HG03460 (cell line): Measurements from ENCODE around the gene ALS2CL.

Source experiments
- ATAC-seq: cut with Tn5 transposase; IDR thresholded peaks from one replicate; pipeline ENCODE4 v1.9.1; 2021; ENCODE audit not compliant: unreplicated experiment

The ALS2CL gene

GRCh38 chr3:46716461-46717441 lies 23.3 kb upstream of the ALS2CL start:
- ATAC-seq: no peak

DNA sequence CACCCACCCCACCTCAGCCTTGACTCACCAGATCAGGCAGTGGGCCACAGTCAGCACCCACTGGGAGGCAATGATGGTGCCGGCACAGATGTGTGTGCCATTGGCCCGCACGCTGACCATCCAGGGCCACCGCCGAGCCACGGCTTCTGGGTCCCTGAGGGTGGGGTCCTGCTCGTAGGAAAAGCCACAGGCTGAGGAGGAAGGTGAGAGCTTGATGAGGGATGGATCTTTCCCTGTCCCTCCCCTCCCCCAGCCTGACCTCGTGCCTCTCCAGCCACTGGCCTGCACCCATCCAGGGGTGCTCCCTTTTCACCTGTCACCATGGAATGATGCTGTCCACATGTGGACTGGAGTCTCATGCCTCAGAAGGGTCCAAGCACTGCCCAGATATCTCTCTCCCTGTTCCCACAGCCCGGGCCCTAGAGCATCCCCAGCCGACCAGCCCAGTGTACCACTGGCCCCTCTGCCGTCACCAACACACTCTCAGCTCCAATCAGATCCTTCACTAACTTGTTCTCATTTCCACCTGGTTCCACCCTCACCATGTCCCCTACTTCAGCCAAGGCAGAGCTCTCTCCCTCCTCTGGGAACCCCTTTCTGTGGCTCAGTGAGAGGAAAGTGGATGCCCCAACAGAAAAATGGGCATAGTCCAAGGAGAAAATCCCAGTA lies 22.2 kb upstream of the ALS2CL start:
- no peak for ATAC-seq

- no peak for ATAC-seq
Observed at GRCh38 chr3:46714728-46715506, 21.4 kb upstream of the ALS2CL start.

- ATAC-seq: no peak
Observed at GRCh38 chr3:46713898-46714552, 20.5 kb upstream of the ALS2CL start.

DNA sequence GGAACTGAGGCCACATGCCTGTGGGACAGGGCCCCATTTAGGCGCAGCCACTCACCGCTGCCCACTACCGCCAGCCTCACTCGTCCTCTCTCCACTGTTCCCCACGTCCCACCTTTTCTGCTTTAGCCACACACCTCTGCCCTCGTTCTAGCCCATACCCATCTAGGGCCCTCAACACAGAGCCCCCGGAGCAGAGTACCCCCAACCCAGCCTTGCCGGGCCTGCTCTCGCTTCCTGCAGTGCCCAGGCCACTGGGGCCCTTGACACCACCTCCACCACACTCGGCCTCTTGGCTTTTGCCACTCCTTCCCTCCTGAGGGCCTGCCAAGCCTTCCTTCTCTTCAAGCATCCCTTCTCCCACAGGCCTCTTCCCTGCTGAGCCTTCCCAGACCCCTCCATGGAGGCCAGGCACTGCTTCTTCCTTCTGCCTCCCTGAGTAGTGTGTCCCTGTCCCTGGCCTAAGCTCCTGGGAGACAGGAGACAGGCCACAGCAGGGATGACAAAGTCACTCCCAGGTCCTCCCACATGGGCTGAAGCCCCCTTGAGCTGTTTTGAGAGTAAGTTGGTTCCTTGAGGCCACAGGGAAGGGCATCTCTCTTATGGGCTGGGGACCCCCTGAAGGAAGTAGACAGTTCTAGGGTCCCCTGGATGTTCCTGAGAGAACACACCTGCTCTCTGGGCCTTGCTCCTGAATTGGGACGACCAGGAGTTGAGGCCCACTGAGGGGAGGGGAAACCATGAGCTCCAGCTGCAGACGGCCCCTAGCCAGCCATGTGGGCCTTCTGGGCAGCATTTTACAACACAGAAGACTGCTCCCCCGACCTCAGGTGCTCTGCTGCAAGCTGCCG lies 19.8 kb upstream of the ALS2CL start:
- ATAC-seq: no peak

DNA sequence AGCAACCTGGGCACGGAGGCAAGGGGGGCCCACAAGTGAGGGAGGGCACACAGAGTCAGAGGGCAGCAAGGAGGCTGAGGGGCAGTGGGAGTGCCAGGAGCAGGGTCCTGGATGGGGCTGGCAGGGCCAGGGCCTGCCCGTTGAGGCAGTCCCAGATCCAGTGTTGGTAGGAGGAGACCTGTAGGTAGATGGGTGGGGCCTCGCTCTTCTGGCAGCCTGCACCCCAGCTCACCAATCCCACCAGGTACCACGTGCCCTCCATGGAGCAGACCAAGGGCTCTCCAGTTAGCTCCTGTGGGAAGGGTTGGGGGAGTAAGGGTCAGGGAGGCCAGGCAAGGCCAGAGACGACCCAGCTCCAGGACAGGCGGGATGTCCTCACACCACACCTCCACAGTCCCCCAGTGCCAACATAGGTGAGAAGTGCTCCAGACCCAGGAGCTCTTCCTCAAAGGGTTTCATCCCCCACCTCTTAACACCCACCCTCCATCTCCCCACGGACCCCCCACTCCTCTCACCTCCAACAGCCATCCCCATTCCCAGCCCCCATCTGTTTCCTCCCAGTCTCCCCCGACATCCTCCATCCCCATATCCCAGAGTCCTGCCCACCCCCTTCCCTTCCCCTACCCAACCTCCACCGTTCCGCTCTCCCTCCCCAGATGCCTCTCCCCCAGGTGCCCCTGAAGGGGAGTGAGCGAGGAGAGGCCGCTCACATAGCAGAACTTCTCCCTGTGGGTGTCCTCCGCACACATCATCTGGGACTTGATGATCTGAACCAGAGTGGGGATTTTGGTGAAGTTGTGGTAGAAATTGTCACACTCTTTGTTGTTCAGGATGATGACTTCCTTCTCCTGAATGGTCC lies 18.9 kb upstream of the ALS2CL start:
- no peak for ATAC-seq

- ATAC-seq: no peak
Observed at GRCh38 chr3:46711760-46712159, 18.3 kb upstream of the ALS2CL start.

GRCh38 chr3:46711305-46711704 lies 17.8 kb upstream of the ALS2CL start:
- ATAC-seq: no peak

- ATAC-seq: no peak
Observed at GRCh38 chr3:46710671-46711295, 17.3 kb upstream of the ALS2CL start.

DNA sequence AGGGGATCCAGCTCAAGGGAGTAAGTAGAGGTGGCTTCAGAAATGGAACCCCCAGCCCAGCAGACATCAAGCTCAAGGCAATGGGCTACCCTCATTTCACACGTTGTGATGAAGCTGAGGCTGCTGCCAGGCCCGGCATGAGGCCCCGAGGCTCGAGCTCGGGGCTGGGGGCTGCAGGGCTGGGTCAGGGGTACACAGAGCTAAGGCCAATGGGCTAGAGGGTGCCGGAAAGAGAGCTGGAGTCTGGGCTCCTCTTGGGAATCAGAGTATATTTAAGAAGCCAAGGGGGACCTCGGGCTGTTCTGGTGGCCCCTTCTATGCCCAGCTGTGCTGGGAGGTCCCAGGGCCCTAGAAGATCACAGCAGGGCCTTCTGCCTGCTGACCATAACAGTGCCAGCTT lies 16.8 kb upstream of the ALS2CL start:
- no peak for ATAC-seq

DNA sequence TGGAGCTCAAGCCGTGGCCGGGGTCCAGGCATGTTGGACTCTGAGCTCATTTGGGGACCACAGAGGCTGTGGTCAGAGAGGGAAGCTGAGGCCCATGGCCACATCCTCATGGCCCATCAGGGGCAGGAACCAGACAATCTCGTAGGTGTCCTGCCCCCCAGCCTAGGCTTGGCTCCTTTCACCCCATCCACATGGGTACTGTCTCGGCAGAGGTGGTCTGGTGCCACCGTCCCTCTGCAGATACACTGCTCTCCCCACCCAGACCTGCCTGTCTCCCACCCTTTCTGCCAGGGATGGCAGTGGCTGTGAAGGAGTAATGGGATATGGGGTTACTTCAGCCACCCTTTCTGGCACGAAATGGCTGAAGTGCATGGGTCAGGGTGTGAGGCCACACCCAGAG lies 16.2 kb upstream of the ALS2CL start:
- no peak for ATAC-seq

DNA sequence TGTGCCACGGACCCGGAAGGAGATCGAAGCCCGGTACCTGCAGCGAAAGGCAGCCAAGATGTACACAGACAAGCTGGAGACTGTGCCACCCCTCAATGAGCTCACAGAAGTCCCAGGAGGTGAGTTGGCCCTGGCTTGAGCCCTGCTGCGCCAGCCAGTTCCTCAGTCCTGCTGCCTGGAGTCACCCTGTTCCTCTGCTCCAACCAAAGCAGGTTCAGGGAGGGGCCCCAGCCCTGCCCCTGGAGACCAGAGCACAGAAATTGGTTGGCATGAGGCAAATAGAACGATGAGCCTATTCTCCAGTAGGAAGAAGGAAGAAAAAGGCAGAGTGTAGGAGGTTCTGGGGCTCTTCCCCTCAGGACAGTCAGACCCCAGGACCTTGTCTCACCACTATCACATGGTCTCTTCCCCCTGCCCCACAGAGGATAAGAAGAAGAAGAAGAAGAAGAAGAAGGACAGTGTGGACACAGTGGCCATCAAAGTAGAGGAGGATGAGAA lies 15.7 kb upstream of the ALS2CL start:
- ATAC-seq: no peak

- no peak for ATAC-seq
Observed at GRCh38 chr3:46708401-46709156, 15.1 kb upstream of the ALS2CL start.

GRCh38 chr3:46707601-46708011 lies 14.1 kb upstream of the ALS2CL start:
- no peak for ATAC-seq

DNA sequence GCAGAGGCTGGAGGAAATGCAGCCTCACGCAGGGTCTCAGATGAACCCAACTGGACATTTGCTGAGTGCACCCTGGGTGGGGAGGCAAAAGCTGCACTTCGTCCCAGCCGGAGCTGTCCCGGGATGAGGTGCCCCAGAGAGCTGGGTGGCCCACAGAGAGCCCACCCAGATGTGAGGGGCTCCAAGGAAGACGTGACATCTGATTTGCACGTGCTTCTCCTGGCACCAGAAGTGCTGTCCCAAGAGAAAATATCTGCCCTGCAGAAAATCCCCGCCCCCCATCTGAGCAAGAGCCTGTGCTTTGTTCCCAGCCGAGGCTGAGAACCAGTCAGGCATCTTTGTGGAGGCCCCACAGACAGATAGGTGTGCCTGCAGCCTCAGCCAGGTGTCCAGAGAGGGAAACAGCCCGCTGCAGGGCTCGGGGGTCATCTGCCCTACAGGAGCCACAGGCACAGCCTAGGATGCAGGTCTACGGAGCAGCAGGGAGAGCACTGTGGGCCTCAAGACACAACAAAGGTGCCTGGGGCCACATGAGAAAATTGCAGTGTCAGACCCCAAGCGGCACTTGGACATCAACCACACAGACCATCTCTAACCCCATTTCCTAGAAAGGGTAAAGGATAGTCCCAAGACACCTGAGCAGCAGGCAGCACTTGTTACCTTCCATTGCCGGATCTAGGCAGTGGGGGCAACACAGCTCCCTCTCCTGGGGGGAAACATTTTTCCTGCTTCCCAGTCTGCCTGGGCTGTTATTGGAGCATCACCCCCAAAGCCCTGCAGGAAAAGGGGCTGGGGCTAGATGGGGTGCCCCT lies 13.5 kb upstream of the ALS2CL start:
- no peak for ATAC-seq

GRCh38 chr3:46705751-46706552 lies 12.5 kb upstream of the ALS2CL start:
- no peak for ATAC-seq
